Coronary artery (tissue), 2 donors: ENCODE data around the gene IPO7.

Experiments used
- DNase-seq: peaks from one replicate; pipeline ENCODE4 v3.0.0-alpha.2; 2017; ENCODE audit warnings: low spot score
- H3K27ac ChIP-seq, 2 donors: fragments of 200-600 bp; sonication (generic); one replicate each; pipeline ENCODE4 v1.5.1; 2016 to 2019
- H3K4me3 ChIP-seq: fragments of 200-600 bp; sonication (generic); 2 replicates; pipeline ENCODE4 v1.5.1; 2016; ENCODE audit warnings: mild to moderate bottlenecking, moderate library complexity
- TF ChIP-seq, protein P1 (sequence below): fragments of 200-600 bp; sonication (generic); IDR thresholded peaks from one replicate; pipeline ENCODE4 v1.5.1; 2019; ENCODE audit warnings: antibody characterized with exemption

The IPO7 gene

GRCh38 chr11:9473408-9473807, 89.0 kb downstream of the IPO7 start:
- no peak overlapping the region for H3K27ac ChIP-seq
- TF ChIP-seq, protein P1, sequence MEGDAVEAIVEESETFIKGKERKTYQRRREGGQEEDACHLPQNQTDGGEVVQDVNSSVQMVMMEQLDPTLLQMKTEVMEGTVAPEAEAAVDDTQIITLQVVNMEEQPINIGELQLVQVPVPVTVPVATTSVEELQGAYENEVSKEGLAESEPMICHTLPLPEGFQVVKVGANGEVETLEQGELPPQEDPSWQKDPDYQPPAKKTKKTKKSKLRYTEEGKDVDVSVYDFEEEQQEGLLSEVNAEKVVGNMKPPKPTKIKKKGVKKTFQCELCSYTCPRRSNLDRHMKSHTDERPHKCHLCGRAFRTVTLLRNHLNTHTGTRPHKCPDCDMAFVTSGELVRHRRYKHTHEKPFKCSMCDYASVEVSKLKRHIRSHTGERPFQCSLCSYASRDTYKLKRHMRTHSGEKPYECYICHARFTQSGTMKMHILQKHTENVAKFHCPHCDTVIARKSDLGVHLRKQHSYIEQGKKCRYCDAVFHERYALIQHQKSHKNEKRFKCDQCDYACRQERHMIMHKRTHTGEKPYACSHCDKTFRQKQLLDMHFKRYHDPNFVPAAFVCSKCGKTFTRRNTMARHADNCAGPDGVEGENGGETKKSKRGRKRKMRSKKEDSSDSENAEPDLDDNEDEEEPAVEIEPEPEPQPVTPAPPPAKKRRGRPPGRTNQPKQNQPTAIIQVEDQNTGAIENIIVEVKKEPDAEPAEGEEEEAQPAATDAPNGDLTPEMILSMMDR = no peak

DNA sequence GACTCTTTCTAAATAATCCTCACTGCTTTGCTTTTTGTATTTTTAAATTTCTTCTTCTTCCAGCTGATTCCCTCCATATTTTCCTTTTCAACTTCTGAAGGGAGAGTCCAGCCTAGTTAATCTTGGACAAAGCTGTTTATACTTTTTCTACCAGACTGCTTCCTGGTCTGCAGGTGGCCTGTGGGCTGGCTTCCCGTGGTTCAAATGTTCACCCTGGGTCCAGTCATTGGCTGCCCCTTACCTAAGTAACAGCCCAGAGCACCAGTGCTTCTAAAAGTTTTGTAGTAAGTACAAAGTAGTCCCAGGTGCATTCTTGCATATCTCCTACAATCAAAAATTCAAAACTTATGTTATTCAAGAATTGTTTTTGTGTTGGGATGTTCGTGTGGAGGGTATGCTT, 95.4 kb downstream of the IPO7 start:
- no peak for DNase-seq
- TF ChIP-seq, protein P1 = no peak
- Histone ChIP-seq H3K4me3 (no peak overlapping the region), H3K27ac (no peak overlapping the region)

More at GRCh38 chr11:9473408-9473807, 89.0 kb downstream of the IPO7 start:
- H3K4me3 ChIP-seq = no peak overlapping the region
- no peak for DNase-seq

GRCh38 chr11:9489080-9489765, 104.8 kb downstream of the IPO7 start:
- peak overlapping the region in 1 of 2 donors; percentile 12 for H3K27ac ChIP-seq
- TF ChIP-seq, protein P1 = no peak
- peak overlapping the region; percentile 7 for H3K4me3 ChIP-seq
- DNase-seq = no peak

DNA sequence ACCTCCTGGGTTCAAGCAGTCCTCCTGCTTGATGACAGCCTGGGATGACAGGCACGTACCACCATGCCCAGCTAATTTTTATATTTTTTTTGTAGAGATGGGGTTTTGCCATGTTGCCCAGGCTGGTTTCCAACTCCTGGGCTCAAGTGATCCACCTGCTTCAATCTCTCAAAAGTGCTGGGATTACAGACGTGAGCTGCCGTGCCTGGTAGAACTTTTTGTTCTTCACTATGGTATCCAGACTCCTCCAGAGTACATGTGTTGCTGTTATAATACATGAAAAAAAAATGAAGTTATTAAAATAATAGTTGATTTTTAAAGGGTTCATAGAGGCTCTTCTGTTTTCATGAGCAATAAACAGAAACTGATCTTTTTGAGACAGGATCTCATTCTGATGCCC, 105.9 kb downstream of the IPO7 start:
- DNase-seq = no peak
- H3K4me3 ChIP-seq = no peak overlapping the region
- TF ChIP-seq, protein P1 = no peak
- no peak overlapping the region for H3K27ac ChIP-seq

GRCh38 chr11:9493492-9493891, 109.0 kb downstream of the IPO7 start:
- TF ChIP-seq, protein P1 = no peak
- no peak for DNase-seq
- no peak overlapping the region for H3K27ac ChIP-seq

DNA sequence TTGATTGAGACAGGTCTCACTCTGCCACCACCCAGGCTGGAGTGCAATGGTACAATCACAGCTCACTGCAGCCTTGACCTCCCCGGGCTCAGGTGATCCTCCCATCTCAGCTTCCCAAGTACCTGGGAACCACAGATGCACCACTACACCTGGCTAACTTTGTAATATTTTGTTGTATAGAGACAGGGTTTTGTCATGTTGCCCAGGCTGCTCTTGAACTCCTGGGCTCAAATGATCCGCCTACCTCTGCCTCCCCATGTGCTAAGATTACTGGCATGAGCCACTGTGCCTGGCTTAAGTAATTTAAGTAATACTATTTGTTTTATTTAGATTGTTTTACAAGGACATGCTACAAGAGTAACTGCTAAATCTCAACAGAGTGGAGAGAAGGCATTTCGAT, 109.9 kb downstream of the IPO7 start:
- H3K27ac ChIP-seq = no peak overlapping the region
- DNase-seq = no peak
- TF ChIP-seq, protein P1 = no peak
- H3K4me3 ChIP-seq = no peak overlapping the region

More at GRCh38 chr11:9493492-9493891, 109.0 kb downstream of the IPO7 start:
- no peak overlapping the region for H3K4me3 ChIP-seq

- TF ChIP-seq, protein P1 = no peak
- H3K4me3 ChIP-seq = no peak overlapping the region
- DNase-seq = no peak
Observed at GRCh38 chr11:9495803-9496514, 111.5 kb downstream of the IPO7 start.

More at GRCh38 chr11:9495803-9496514, 111.5 kb downstream of the IPO7 start:
- no peak overlapping the region for H3K27ac ChIP-seq
